ENCODE data around the gene LHFPL2.
"Not testable (repeated sequence)": the region's sequence is repeated elsewhere in the genome, so short reads cannot be mapped to it uniquely, and the experiment has no call there.

The LHFPL2 gene

GRCh38 chr5:78669331-78669730 lies 20.8 kb upstream of the LHFPL2 start:
- no peak overlapping the region for H3K27ac ChIP-seq
- no peak for TF ChIP-seq CTCF (conservative IDR thresholded peaks at IDR 0.05)

- TF ChIP-seq CTCF (conservative IDR thresholded peaks at IDR 0.05) = no peak
- H3K27ac ChIP-seq = no peak overlapping the region
Measured at GRCh38 chr5:78667461-78668103, 19.0 kb upstream of the LHFPL2 start.

- not testable (repeated sequence) for H3K27ac ChIP-seq
Measured at GRCh38 chr5:78666975-78667374, 18.4 kb upstream of the LHFPL2 start.

- no peak for TF ChIP-seq CTCF (conservative IDR thresholded peaks at IDR 0.05)
- no peak overlapping the region for H3K27ac ChIP-seq
Measured at GRCh38 chr5:78666041-78666444, 17.5 kb upstream of the LHFPL2 start.

GRCh38 chr5:78665534-78665933 lies 17.0 kb upstream of the LHFPL2 start:
- TF ChIP-seq CTCF (conservative IDR thresholded peaks at IDR 0.05) = no peak
- no peak overlapping the region for H3K27ac ChIP-seq

- TF ChIP-seq CTCF (conservative IDR thresholded peaks at IDR 0.05) = no peak
- no peak overlapping the region for H3K27ac ChIP-seq
Measured at GRCh38 chr5:78662323-78662722, 13.8 kb upstream of the LHFPL2 start.

- TF ChIP-seq CTCF (conservative IDR thresholded peaks at IDR 0.05) = no peak
- no peak overlapping the region for H3K27ac ChIP-seq
Measured at GRCh38 chr5:78661691-78662090, 13.1 kb upstream of the LHFPL2 start.

- TF ChIP-seq CTCF (conservative IDR thresholded peaks at IDR 0.05) = no peak
- H3K27ac ChIP-seq = no peak overlapping the region
Measured at GRCh38 chr5:78661044-78661443, 12.5 kb upstream of the LHFPL2 start.

All from VCaP (cell line).